ENCODE results near the gene VAV2. TPM values are rescaled to one million over a fixed set of nuclear protein-coding genes. Genes with fewer than 3 reads are reported as not detected.

Gene VAV2
- total RNA-seq, 1 donor from 2014 or later: 12.7 TPM

- Histone ChIP-seq H3K27ac (no peak overlapping the region), H3K4me3 (no peak overlapping the region), H3K4me1 (no peaks in the 10 kb centered on the region), H3K9me3 (no peaks in the 10 kb centered on the region), H3K27me3 (no peaks in the 10 kb centered on the region), H3K36me3 (no peaks in the 10 kb centered on the region)
- TF ChIP-seq CTCF (IDR thresholded peaks at IDR 0.05): peak; percentile 78 to 96 (median 94)
- peak in 1 of 2 donors; percentile 79 for DNase-seq (ENCODE audit: low spot score in 2 of 2)
- intact Hi-C loops (cut with DNase I): no loop called here
Measured at GRCh38 chr9:133742849-133743444, 249.2 kb downstream of the VAV2 start.

GRCh38 chr9:133742251-133742650 is 249.9 kb downstream of the VAV2 start:
- no peaks in the 10 kb centered on the region for H3K27me3 ChIP-seq
- H3K9me3 ChIP-seq: no peaks in the 10 kb centered on the region
- no peak for TF ChIP-seq CTCF (IDR thresholded peaks at IDR 0.05)
- intact Hi-C loops (cut with DNase I): no loop called here
- no peaks in the 10 kb centered on the region for H3K4me1 ChIP-seq
- H3K27ac ChIP-seq: no peak overlapping the region
- H3K36me3 ChIP-seq: no peaks in the 10 kb centered on the region
- no peak overlapping the region for H3K4me3 ChIP-seq
- DNase-seq (ENCODE audit: low spot score in 2 of 2): no peak

DNA sequence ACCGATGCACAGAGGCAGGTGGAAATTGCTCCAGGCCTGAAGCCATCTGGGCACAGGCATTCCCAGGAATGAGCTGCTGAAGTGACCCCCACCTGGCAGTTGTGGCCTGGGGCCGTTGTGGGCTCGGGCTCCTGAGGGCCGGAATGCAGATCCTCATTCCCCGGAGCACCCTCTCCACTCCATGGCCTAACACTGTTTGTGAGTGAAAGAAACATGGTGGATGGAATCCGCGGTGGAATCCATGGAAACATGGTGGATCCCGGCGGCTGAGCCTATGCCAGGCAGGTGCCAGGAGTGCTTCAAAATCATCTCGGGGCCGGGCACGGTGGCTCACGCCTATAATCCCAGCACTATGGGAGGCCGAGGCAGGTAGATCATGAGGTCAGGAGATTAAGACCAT is 250.4 kb downstream of the VAV2 start:
- H3K36me3 ChIP-seq: no peaks in the 10 kb centered on the region
- H3K27me3 ChIP-seq: no peaks in the 10 kb centered on the region
- no peak overlapping the region for H3K4me3 ChIP-seq
- H3K27ac ChIP-seq: no peak overlapping the region
- no peak for TF ChIP-seq CTCF (IDR thresholded peaks at IDR 0.05)
- H3K4me1 ChIP-seq: no peaks in the 10 kb centered on the region
- no peak for DNase-seq (ENCODE audit: low spot score in 2 of 2)
- intact Hi-C loops (cut with DNase I): no loop called here
- H3K9me3 ChIP-seq: no peaks in the 10 kb centered on the region

DNA sequence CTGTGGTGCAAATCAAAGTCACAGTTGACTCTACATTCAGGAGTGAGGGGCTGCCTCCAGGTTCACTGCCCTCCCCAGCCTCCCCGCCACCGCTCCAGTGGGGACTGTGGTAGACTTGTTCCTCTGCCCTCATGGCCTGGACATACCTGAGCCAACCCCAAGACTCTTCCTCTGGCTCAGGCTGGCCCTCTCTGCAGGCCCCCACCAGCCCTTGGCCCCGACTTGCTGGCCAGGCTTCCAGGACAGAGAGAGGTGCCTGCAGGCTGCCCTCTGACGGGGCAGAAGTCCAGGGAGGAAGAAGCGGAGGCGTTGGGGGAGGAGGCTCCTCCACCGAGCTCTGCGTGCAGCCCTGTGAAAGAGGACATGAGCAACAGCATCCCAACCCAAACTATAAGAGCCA is 251.2 kb downstream of the VAV2 start:
- Histone ChIP-seq H3K4me3 (no peak overlapping the region), H3K9me3 (no peaks in the 10 kb centered on the region), H3K27ac (no peak overlapping the region), H3K4me1 (no peaks in the 10 kb centered on the region), H3K27me3 (no peaks in the 10 kb centered on the region), H3K36me3 (no peaks in the 10 kb centered on the region)
- no peak for DNase-seq (ENCODE audit: low spot score in 2 of 2)
- no peak for TF ChIP-seq CTCF (IDR thresholded peaks at IDR 0.05)
- intact Hi-C loops (cut with DNase I): no loop called here

GRCh38 chr9:133739408-133740280 is 252.5 kb downstream of the VAV2 start:
- peak in 1 of 2 donors; percentile 60 for DNase-seq (ENCODE audit: low spot score in 2 of 2)
- no peaks in the 10 kb centered on the region for H3K4me1 ChIP-seq
- intact Hi-C loops (cut with DNase I): no loop called here

More at GRCh38 chr9:133739408-133740280, 252.5 kb downstream of the VAV2 start:
- Histone ChIP-seq H3K9me3 (no peaks in the 10 kb centered on the region), H3K36me3 (no peaks in the 10 kb centered on the region), H3K27ac (no peak overlapping the region), H3K4me3 (no peak overlapping the region), H3K27me3 (no peaks in the 10 kb centered on the region)
- TF ChIP-seq CTCF (IDR thresholded peaks at IDR 0.05): no peak
